Heart right ventricle (tissue), 16 donors: Measurements from ENCODE around the gene MUC5B. TPM values are rescaled to one million over a fixed set of nuclear protein-coding genes. Genes with fewer than 3 reads are reported as not detected.

Source experiments
- ATAC-seq, 8 donors: fragments of 200-7000 bp; cut with Tn5 transposase; one replicate each; pipeline ENCODE4 v1.9.1; 2020; ENCODE audit warnings: mild to moderate bottlenecking in 8 of 8, moderate library complexity in 8 of 8, moderate number of reproducible peaks in 1 of 8
- DNase-seq, 2 donors: peaks; one replicate each; pipeline ENCODE4 v3.0.0-alpha.2; 2020
- H3K27ac ChIP-seq, 10 donors: fragments of 200-600 bp; sonication (generic) in 2 of 10; one replicate each; pipeline versions ENCODE4 v1.5.0 to v1.8.0; 2020 to 2022; ENCODE audit warnings: mild to moderate bottlenecking in 3 of 10
- H3K27me3 ChIP-seq, 7 donors: fragments of 200-600 bp; one replicate each; pipeline ENCODE4 v1.8.0; 2021 to 2022; ENCODE audit warnings: mild to moderate bottlenecking in 2 of 7
- H3K36me3 ChIP-seq, 9 donors: fragments of 200-600 bp; sonication (generic) in 1 of 9; one replicate each; pipeline versions ENCODE4 v1.5.0 to v1.8.0; 2020 to 2022; ENCODE audit warnings: mild to moderate bottlenecking in 2 of 9
- H3K4me1 ChIP-seq, 9 donors: fragments of 200-600 bp; sonication (generic) in 1 of 9; one replicate each; pipeline versions ENCODE4 v1.5.0 to v1.8.0; 2020 to 2022; ENCODE audit warnings: mild to moderate bottlenecking in 4 of 9
- H3K4me3 ChIP-seq, 10 donors: fragments of 200-600 bp; sonication (generic) in 2 of 10; one replicate each; pipeline versions ENCODE4 v1.5.0 to v1.8.0; 2020 to 2022; ENCODE audit warnings: mild to moderate bottlenecking in 7 of 10, moderate library complexity in 2 of 10
- H3K9me3 ChIP-seq, 11 donors: fragments of 200-600 bp in 10 of 11; sonication (generic) in 2 of 11; one replicate each; pipeline versions ENCODE4 v1.5.0 to v1.8.0; 2013 to 2022; ENCODE audit warnings: mild to moderate bottlenecking in 2 of 11, control low read depth in 1 of 11, moderate library complexity in 1 of 11
- CTCF ChIP-seq, 9 donors: fragments of 200-600 bp; sonication (generic) in 2 of 9; IDR thresholded peaks; one replicate each; pipeline versions ENCODE4 v1.5.0 to v1.8.0; 2021 to 2022; ENCODE audit warnings: antibody characterized with exemption in 9 of 9, mild to moderate bottlenecking in 5 of 9, moderate library complexity in 1 of 9
- WGBS, 2 donors: extraction: QIAGEN DNeasy Blood & Tissue Kit; methylation state at CpG; one replicate each; pipeline ENCODE4 v1.1.7; 2013; ENCODE audit warnings: inconsistent platforms in 1 of 2; 5-methylcytosine and 5-hydroxymethylcytosine counted together
- intact Hi-C, 10 donors: fragments of 100-400 bp; cut with DNase I; formaldehyde crosslinking; loops; one replicate each; pipeline versions ENCODE4 v1.11.1 to v1.14.2; 2022
- polyA plus RNA-seq, 2 donors: library from polyadenylated mRNA; stranded (reverse); fragments of 200-250 nt; gene quantifications; one replicate each; pipeline ENCODE4 v1.2.3, GENCODE V29; 2013
- total RNA-seq, 10 donors: library from RNA; stranded (reverse); fragmentation: NEBNext Ultra II Directional in 3 of 10; extraction: Animal tissue kit (Norgen Biotek cat#: 25700) in 3 of 10; gene quantifications; one replicate each; pipeline versions ENCODE4 v1.2.1 to v1.2.4, GENCODE V29; 2021 to 2023
- donor health status: Arrhythmogenic right ventricular cardiomyopathy.
- donor health status: ischemic (EF 13 %, LVEDD 7.1; RV severe dilation, severe dysfunction).
- donor health status: healthy with polysubstance abuse.
- donor health status: DM: no; HTN: yes; CAD: no.
- donor health status: DM: no; HTN: no; CAD: no.
- donor health status: ischemic (EF 25% LVEDD 6.9; RV normal size, moderate dysfunction).
- donor health status: ischemic (EF 25% LVEDD 5.7; RV mildly dilated, moderate dysfunction).
- donor health status: healthy.
- donor health status: DM: yes; HTN: yes; CAD: no.
- donor health status: Ischemic cardiomyopathy.
- donor health status: ischemic (EF 35%, LVEDD 5.7; RV mildly dilated, moderate dysfunction).
- donor health status: nonischemic (EF 11% LVEDD 7.7; RV severe dilation, severe dysfunction).
- donor health status: DM: yes; HTN: yes; CAD: no.
- donor health status: PGD.
- donor health status: ischemic (EF 29% LVEDD 5.4; RV normal size, mild dysfunction).
- donor health status: nonischemic (EF 23%, LVEDD 6.1; RV moderate dilation, normal function).

MUC5B gene
- total and polyA plus RNA-seq, 12 donors = not detected

GRCh38 chr11:1178906-1179305, 44.0 kb upstream of the MUC5B start:
- Histone ChIP-seq H3K27me3 (peaks cover 0 to 24% (median 5%) of the 10 kb centered on the region in 7 donors), H3K27ac (no peak overlapping the region), H3K4me1 (no peaks in the 10 kb centered on the region), H3K4me3 (no peak overlapping the region), H3K36me3 (no peaks in the 10 kb centered on the region), H3K9me3 (no peaks in the 10 kb centered on the region)
- no peak for TF ChIP-seq CTCF (IDR thresholded peaks at IDR 0.05)
- intact Hi-C loops = no loop called here
- ATAC-seq (no peak), DNase-seq (no peak)
- 89% methylated on average over 29 of the region's 29 CpGs for WGBS, 2 donors

GRCh38 chr11:1179641-1180040, 43.2 kb upstream of the MUC5B start:
- no peaks in the 10 kb centered on the region for H3K9me3 ChIP-seq
- ATAC-seq (no peak), DNase-seq (no peak)
- no peak for TF ChIP-seq CTCF (IDR thresholded peaks at IDR 0.05)
- no peak overlapping the region for H3K4me3 ChIP-seq
- H3K27me3 ChIP-seq = peaks cover 0 to 24% (median 5%) of the 10 kb centered on the region in 7 donors
- no peak overlapping the region for H3K27ac ChIP-seq
- H3K4me1 ChIP-seq = no peaks in the 10 kb centered on the region
- 82 to 85% methylated on average over 16 to 17 of the region's 17 CpGs for WGBS, 2 donors
- intact Hi-C loops = no loop called here
- no peaks in the 10 kb centered on the region for H3K36me3 ChIP-seq

- ATAC-seq (no peak), DNase-seq (no peak)
- TF ChIP-seq CTCF (IDR thresholded peaks at IDR 0.05) = no peak
- intact Hi-C loops = no loop called here
- no peak overlapping the region for H3K4me3 ChIP-seq
- H3K9me3 ChIP-seq = no peaks in the 10 kb centered on the region
- H3K36me3 ChIP-seq = no peaks in the 10 kb centered on the region
- H3K4me1 ChIP-seq = no peaks in the 10 kb centered on the region
- 79 to 87% methylated on average over 15 of the region's 15 CpGs for WGBS, 2 donors
- no peak overlapping the region for H3K27ac ChIP-seq
- peaks cover 0 to 24% (median 5%) of the 10 kb centered on the region in 7 donors for H3K27me3 ChIP-seq
Measured at GRCh38 chr11:1180171-1180570, 42.7 kb upstream of the MUC5B start.

- Histone ChIP-seq H3K27me3 (peaks cover 0 to 24% (median 5%) of the 10 kb centered on the region in 7 donors), H3K4me1 (no peaks in the 10 kb centered on the region), H3K36me3 (no peaks in the 10 kb centered on the region), H3K4me3 (no peak overlapping the region), H3K9me3 (no peaks in the 10 kb centered on the region), H3K27ac (no peak overlapping the region)
- DNase-seq (no peak), ATAC-seq (peak in 1 of 8 donors; percentile 16)
- no peak for TF ChIP-seq CTCF (IDR thresholded peaks at IDR 0.05)
- intact Hi-C loops = no loop called here
- WGBS, 2 donors = 90% methylated on average over 29 of the region's 29 CpGs
Measured at GRCh38 chr11:1180947-1181391, 41.9 kb upstream of the MUC5B start.
